Loucy (cell line): ENCODE data around the gene TPM2.
A peak's percentile ranks its signal among the peaks of the same experiment; 100 is the strongest.

Source experiments
- CTCF ChIP-seq: fragments of 200-600 bp; sonication (generic); conservative IDR thresholded peaks from 2 replicates; pipeline ENCODE4 v1.5.1; 2014; ENCODE audit warnings: mild to moderate bottlenecking, antibody characterized with exemption, low read length
- EZH2phosphoT487 ChIP-seq: fragments of 200-600 bp; IDR thresholded peaks from 2 replicates; pipeline ENCODE4 v1.6.1; 2018; ENCODE audit warnings: antibody characterized with exemption, mild to moderate bottlenecking, moderate library complexity, borderline replicate concordance

GRCh38 chr9:35696520-35697215, 6.9 kb upstream of the TPM2 start:
- TF ChIP-seq EZH2phosphoT487 (no peak), CTCF (peak; percentile 95)
